NCI-H82 (cell line): ENCODE measurements around the gene ABCF2.

Experiments
- DNase-seq: peaks from one replicate; lab custom pipeline; 2025; lab: John Stamatoyannopoulos, UW

ABCF2 gene

DNA sequence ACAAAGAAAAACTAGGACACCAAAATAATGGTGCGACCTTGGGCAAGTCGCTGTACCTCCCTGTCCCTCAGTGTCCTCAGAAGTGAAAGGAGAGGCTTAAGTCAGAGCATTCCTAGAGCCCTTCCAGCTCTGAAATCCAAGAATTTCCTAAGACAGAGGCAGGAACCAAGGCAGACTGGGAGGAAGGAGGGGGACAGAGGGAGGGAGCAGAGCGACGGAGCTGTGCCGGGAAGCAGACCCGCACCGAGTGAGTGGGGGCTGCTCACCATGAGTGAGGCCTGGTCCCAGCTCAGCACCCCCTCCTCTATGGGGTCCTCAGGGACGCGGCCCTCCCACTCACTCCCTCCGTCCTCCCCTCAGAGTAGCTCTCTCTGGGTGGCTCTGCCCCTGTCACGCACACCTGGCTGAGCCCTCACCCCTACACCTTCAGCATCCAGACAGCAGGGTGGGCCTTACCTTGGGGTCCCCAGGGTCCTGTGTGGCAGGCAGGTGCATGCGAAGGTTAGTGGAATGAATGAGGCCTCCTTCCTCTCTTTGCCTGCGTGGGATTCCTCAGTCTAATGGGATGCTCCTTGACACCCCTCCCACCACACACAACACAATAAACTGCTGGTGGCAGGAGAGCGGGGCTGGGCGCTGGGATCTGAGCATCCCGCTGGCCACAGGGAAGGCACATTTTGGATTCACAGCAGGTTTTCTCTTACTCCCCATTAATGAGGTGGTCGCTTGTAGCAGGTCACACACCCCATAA is 26.1 kb upstream of the ABCF2 start:
- DNase-seq, result no peak

DNA sequence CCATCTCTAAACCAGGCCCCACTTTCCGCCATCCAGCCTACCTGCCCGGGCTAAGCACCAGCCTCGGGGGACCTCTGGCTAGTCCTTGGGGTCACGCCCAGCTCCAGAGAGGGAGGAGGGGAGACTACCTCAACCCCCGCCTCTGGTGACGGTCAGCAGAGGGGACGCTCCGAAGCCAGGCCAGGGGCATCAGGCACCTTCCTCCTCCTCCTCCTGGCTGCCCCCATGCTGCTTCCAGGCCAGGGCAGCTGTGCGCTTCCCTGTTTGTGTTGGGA is 25.5 kb upstream of the ABCF2 start:
- DNase-seq, result no peak

DNA sequence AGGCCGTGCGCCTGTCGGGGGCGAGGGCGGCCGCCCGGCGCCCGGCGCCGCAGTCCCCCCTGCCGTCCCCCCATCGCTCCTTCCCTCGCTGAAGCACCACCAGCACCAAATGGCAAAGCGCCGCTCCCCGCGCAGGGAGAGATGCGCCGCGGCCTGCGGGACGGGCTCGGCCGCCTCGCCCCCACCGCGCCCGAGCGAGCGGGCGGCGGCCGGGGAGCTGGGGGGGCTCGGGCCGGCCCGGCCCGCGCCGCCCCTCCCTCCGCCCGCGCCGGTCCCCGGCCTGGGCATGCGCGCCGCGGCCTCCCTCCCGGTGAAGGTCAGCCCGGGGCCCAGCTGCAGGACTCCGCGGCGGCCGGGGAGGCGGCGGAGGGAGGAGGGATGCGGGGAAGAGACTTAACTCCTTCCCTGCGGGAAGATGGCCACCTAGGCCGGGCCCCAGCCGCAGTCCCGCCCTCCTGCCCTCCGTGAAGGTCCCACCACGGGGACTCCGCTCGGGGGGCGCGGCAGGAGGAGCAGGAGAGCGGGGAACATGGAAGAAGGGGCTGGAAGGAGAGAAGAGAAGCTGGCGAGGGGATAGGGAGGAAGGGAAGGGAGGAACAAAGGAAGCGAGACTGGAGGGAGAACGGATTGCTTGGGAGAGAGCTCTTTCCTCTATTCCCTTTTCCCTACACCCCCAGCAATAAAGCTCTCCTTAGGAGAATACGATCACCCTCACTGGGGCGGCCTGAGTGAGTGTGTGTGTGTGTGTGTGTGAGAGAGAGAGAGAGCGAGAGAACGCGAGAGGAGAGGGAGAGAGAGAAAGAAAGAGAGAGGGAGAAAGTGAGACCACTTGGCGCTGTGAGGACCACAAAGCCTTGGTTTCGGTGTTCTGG is 24.9 kb upstream of the ABCF2 start:
- DNase-seq, result peak; percentile 71

DNA sequence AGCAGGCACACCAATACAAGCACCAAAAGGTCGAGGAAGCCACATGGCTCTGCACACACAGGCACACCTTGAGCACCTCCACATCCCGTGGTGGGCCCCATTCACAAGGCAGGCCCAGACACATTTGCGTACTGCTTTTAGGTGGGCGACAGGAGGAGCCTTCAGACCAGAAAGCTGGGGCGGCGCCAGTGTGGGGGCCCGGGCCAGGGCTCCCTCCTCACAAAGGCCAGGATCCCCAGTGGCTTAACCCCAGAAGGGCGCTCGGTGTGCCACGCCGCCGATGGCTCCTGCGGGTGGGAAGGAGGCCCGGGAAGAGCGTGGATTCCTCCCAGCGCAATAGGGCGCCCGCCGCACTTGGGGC is 24.3 kb upstream of the ABCF2 start:
- DNase-seq, result no peak

DNA sequence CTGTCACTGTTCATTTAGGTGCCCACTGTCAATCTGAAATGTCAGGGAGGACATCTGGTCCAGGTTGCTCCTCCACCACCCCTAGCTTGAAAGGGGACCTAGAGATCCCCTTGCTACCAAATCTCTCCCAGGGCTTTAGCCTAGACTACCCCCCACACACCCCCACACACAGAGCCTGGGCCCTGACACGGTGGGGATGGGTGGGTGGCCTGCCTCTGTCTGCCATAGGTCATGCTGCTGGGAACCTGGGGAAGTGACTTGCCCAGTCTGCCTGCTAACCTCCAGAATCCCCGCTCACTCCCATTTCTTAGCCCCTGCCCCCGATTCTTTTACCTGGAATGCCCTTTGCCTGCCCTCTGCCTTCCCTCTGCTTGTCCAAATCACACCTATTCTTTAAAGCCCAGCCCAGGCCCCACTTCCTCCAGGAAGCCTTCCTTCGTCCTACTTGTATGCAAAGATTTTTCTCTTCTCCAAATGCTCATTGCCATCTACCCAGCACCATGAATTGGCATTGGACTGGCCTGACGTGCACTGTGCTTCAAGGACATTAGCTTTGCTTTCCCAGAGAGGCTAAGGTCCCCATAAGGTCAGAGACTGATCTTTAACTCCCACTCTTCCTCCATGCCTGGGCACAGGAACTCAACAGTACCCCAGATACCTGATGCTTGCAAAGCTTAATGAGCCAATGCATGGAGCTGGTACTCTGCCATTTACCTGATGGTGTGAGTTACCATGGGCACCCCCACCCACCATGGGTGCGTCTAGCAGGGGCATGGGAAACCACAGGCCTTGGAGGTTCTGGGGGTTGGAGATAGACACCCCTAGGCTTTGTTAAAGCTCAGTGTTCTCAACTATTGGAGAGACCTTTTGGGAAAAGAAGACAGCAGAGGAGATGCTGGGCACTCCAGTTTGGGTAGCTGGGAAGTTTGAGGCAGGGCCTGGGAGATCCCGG is 23.5 kb upstream of the ABCF2 start:
- no peak for DNase-seq

DNA sequence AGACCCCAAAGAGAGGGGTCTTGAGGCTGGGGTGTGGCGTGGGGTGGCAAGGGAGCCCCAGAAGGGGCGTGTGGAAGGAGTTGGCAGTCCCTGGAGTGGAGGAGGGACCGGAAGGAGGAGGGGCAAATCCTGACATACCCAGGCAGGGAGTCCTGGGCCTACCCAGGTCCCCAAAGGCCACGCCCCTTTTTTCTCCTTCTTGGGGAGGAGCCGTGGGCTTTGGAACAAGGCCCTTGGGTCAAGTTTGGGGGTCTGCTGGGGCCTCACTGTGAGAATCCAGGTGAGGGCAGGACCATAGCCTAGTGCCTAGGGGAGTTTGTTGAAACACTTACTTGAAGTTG is 22.7 kb upstream of the ABCF2 start:
- peak; percentile 34 for DNase-seq

DNA sequence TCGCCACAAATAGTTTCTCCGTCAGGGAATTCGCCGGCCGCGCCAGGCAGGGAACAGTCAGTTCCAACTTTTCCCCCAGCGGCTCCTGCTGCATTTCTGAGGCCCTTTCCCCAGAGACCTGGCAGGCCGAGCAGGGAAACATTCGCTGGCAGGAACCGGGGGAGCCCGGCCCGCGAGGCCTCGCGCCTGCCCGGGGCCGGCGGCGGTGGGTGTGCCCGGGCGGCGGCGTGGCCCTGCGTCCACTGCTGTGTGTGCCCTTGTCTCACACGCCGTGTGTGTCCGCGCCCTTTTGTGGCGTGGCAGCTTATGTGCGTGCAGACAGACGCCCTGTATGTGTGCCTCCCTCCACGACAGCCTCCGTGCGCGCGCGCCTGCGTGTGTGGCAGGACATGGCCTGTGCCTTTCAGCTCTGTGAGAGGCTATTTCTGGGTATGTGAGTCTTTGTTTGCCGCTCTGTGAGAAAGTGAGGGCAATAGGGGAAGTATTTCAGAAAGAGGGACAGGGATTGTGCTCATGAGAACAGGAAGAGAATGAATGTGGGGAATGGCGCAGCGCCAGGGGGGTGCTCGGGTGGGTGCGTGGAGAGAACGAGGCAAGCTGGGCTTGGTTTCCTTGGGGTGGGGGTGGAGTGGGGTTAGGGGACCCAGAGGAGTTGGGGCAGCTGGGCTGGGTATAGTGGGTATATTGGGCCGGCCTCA is 22.2 kb upstream of the ABCF2 start:
- DNase-seq, result no peak

DNA sequence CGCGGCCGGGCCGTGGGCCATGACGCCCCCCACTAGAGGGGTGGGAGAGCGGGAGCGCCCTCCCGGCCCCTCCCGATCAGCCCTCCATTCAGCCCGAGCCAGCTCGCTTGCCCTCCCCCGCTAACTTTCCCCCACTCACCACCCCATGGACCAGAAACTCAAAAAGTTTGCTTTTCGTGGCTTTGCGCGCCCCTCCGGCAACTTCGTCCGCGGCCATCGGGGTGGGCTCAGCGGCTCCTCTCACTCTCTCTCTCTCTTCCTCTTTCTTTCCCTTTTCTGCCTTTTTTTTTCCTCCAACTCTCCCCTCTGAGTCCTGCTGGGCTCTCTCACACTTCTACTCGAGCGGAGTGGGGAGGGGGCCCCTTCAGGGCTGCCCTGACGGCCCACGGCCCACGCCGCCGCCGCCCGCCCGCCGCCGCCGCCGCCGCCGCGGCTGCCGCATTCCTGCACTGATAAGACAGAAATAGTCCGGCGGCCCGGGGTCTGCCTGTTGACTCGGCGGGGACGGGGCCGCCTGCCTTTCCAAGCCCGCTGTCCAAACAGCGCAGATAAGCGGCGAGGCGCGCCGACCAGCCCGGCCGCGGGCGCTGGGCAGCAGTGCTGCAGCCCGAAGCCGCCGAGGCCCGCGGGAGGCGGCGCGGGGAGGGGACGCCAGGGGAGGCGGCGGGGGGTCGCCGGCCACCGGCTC is 21.5 kb upstream of the ABCF2 start, which contains the start of gene SMARCD3:
SMARCD3 (minus strand) TSS at position 349 of the 688 bp plus-strand sequence; CDS start at position 217, 132 bp downstream.
- DNase-seq, result peak; percentile 65

DNA sequence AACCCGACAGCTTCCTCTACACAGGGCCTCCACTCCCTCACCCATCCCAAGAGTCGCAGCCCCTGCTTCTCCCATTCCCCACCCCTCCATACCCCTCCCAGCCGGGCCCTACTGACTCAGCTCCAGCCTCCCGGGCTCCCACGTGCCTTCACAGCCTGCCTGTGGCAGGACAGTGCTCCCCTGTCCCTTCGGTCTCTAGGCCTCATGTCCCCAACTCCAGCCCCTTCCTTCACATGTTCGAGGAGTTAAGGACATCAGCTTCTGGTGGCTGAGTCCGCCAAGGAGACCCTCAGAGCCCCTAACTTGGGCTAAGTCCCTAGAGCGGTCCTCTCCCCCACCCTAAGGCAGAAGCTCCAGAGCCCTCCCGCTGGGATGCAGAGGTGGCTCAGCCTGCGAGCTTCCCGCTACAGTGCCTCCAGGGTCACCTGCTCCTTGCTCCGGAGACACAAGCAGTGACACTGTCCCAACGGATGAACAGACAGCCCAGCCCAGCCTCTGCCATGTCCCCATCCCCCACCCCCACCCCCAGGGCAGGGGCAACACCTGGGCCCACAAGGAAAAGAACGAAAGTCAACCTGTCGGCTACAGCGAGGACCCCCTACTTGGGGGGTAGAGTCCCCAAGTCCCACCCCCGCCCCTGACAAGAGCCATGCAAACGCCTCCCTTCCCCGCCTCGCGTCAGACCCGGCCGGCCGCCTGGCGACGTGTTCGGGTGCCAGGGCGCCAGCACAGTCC is 20.8 kb upstream of the ABCF2 start:
- peak; percentile 29 for DNase-seq

DNA sequence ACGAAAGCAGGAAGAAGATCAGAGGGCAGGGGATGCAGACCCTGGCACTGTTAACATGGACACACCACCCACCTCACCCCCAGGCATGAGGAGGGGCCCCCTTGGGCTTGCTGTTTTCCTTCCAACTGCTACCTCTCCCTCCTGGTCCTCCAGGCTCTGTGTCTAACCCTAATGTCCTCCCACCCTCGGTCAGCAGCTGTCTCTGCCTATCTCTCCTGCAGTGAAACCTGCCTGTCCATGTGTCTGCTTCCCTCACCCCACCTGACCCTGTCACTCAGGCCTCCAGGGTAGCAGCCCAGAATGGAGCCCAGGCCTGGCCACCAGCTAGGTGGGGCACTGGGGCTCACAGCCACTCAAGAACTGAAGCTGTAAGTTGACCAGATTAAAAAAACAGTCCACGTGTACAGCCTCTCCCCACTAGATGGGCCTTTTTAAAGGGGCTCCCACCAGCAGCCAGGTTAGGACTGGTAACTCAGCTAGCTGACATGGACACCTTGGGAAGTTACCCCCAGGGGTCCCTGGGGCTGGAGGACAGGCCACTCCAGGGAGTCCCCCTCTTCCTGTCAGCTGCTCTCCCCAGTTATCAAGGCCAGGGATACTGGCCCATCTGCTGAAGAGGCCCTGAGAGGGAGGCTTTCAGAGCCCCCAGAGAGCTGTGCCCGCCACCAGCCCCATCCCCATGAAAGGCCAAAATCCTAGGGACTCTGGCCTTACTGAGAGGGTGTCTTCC is 20.0 kb upstream of the ABCF2 start:
- DNase-seq, result no peak

DNA sequence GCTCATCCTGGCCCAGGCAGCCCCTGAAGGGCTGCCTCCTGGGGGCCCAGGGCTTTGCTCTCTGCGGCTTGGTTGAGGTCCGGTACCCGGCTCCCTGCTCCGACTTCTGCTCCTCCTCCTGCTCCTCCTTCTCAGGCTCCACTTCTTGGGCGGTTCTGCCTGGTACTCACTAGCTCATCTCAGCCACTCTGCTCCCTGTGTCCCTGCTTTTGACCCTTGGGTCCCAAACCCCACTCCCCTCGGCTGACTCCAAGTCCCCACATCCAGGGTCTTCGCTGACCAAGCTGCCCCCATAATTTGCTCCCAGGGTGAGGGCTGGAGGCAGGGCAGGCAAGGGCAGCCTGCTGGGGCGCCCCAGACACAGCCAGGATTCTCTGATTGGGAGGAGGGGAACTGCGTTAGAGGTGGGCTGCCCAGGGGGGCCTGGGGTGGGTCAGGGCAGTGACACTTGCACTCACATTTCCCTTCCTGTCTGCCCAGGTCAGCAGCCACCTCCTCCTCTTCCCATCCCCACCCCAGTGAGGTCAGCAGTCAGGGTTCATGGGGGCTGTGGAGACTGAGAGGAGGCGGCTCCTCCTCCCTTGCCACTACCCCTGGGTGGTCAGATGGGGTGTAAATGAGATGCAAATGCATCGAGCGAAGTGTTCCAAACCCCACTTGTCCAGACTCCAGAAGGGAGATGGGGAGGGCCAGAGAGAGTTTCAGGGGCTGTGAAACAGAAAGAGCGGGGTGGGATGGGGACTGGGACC is 19.3 kb upstream of the ABCF2 start:
- no peak for DNase-seq

DNA sequence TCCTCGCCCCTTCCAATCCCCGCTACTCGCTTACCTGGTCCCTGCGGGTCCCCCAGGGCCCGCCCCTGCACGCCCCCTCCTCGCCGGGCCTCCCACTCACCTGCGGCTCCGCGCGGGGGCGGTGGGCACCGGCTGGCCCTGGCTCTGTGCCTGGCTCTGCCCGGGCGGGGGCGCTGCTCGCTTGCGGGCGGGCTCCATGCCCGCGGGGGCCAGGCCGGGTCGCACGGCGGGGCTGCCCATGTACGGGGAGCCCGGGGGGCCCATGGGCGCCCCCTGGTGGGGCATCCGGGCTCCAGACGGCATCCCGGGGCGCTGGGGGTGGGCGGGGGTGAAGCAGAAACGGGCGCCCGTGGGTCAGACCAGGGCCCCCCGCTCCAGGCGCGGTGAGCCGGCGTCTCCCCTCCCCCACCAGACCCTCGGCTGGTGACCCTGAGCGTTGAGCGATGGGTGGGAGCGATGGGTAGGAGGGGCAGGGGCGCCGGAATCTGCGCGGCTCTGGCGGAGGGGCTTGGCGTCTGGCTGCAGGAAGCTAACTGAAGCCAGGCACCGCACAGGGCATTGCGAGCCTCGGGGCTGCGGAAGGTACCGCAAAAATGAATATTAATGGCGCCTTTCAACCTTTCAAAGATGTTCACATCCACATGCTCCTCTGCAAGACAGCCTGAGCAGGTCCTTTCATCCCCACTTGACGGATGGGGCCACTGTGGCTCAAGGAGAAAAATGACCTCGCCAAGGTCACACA is 18.5 kb upstream of the ABCF2 start:
- peak; percentile 50 for DNase-seq

DNA sequence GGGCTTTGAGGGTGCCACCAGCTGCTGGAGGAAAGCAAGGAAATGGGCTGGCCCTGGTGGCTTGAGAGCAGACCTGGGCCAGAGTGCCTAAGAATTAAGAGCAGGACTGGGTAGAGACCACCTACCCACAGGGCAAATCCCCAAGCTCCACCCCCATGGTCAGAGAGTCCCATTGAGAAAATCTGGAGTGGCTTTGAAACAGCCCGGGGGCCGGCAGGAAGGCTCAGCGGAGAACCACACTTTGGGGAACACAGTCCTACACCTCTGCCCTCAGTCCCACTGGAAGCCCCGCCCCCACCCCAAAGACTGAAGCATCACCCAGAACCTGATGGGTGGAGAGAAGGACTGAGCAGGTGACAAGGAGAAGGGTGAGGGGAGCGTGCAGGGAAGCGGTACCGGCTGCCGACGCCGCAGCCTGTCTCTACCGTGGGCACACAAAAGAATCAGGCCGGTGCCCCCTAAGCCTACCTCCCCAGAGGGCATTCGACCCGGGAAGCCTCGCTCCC is 17.9 kb upstream of the ABCF2 start:
- no peak for DNase-seq

DNA sequence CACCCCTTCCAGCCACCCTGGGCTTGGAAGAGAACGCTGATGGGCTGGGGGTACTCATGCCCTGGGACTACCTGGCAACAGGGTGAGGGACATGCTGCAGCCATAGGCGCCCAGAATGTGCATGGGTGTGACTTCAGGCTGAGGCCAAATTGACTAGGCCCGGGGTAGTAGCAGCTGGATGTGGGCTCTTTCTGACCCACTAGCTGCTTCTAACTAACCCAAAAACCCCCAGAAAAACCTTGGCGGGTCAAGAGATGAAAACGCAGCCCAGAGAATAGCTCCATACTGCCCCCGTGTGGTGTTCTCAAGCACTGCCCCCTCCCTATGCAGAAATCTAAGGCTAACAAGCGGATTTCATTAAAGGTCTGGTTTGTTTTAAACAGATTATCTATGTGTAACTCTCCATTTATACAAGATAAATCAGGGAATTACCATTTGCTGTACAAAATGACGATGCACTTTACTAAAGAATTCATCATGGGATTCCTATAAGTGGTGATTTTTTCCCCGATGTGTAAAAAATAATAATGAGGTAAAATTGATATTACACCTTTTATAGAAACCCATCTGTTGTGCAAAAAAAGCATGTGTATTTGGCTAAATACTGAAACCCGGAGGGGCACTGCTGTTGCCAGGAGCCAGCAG is 17.3 kb upstream of the ABCF2 start:
- peak; percentile 70 for DNase-seq

DNA sequence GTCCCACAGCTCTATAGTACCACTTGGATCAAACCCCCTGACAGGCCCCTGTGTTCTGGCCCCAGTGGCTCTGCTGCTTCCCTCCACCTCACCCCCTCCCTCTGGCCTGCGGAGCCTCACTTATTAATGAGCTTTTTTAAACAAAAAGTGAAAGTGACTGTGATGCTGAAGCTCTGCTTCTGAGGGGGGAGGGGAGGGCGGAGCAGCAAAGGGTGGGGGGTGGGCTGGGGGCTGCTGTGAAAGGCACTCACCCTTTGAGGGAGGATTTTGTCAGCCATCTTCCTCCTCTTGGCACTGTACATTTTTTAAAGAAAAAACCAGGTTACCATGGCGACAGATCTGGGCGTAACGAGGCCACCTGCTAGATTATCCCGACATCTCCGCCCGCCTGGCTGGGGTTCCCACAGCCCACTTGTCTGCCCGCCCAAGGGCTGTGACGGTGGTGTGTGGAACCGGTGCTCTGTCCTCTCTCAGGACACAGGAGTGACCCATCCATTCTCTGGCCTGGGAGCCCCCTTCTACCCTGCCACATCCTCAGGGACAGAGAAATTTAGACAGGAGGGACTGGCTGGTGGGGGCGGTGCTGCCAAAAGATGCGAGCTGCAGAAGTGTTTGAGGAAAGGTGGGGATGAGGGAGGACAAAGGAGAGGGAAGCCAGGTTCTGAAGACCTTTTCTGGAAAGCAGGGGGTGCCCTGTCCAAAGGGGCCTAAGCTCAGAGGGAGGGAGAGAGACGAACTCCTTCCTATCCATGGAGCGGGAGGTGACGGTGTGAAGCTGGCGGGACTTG is 16.6 kb upstream of the ABCF2 start:
- peak; percentile 24 for DNase-seq

DNA sequence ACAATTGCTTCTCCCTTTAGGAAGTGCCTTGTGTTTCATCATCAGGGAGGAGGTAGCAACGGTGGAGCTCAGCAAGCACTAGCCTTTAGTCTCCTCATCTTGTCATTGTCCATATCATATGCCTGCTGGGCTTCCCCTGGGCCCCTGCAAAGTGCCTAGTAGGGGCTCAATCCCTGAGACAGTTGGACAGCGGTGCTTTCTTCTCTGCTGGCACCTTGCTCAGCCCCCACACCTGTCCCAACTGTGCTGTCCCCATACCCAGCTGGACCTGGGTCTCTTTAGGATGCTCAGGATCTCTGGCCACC is 16.0 kb upstream of the ABCF2 start:
- DNase-seq, result no peak
